ENCODE data around the gene LSP1.
"Not testable (repeated sequence)": the region's sequence is repeated elsewhere in the genome, so short reads cannot be mapped to it uniquely, and the experiment has no call there.

The LSP1 gene

GRCh38 chr11:1932681-1933080 lies 79.8 kb downstream of the LSP1 start:
- FAIRE-seq, result no peak

- no peak for FAIRE-seq
Measured at GRCh38 chr11:1933416-1934334, 80.8 kb downstream of the LSP1 start.

- FAIRE-seq, result no peak
Measured at GRCh38 chr11:1934335-1935155, 81.7 kb downstream of the LSP1 start.

- FAIRE-seq, result no peak
Measured at GRCh38 chr11:1935156-1936071, 82.5 kb downstream of the LSP1 start.

GRCh38 chr11:1936072-1936780 lies 83.3 kb downstream of the LSP1 start:
- FAIRE-seq, result no peak

GRCh38 chr11:1936781-1937615 lies 84.1 kb downstream of the LSP1 start:
- FAIRE-seq, result no peak

- no peak for FAIRE-seq
Measured at GRCh38 chr11:1937616-1938342, 84.9 kb downstream of the LSP1 start.

GRCh38 chr11:1938343-1939005 lies 85.6 kb downstream of the LSP1 start:
- FAIRE-seq, result no peak

GRCh38 chr11:1939006-1939625 lies 86.2 kb downstream of the LSP1 start:
- FAIRE-seq, result no peak

- FAIRE-seq, result not testable (repeated sequence)
Measured at GRCh38 chr11:1939788-1940187, 86.9 kb downstream of the LSP1 start.
